Measurements from ENCODE around the gene USP24. TPM values are rescaled to one million over a fixed set of nuclear protein-coding genes. Genes with fewer than 3 reads are reported as not detected.

USP24 gene
- total and polyA plus RNA-seq, 10 of the 15 experiments (the other 5 are each of a cell fraction or from before 2014, with no cell fraction given): 4.6 to 36.5 (median 25.3) TPM

- Histone ChIP-seq H3K36me3 (ENCODE audit: control insufficient read depth in 2 of 2, insufficient read depth in 2 of 2, low read length in 1 of 2) (peaks cover 3 to 33% of the 10 kb centered on the region in 2 experiments), H3K4me1 (ENCODE audit: control insufficient read depth, insufficient read depth, low read length) (no peaks in the 10 kb centered on the region), H3K27ac (ENCODE audit: control insufficient read depth, insufficient read depth) (no peak overlapping the region), H3K9ac (ENCODE audit: control insufficient read depth, insufficient read depth, low read length) (no peak overlapping the region), H2AFZ (ENCODE audit: control insufficient read depth, low read depth, low read length) (no peak overlapping the region), H3K79me2 (ENCODE audit: control insufficient read depth, insufficient read depth, low read length) (no peaks in the 10 kb centered on the region), H3K4me2 (ENCODE audit: control insufficient read depth, insufficient read depth) (no peak overlapping the region), H3K9me3 (replicated peaks; ENCODE audit: control insufficient read depth, insufficient read depth, low read length) (no peaks in the 10 kb centered on the region), H3K4me3 (no peak overlapping the region), H4K20me1 (ENCODE audit: control insufficient read depth, insufficient read depth) (no peaks in the 10 kb centered on the region), H3K27me3 (replicated peaks in 1 of 2; ENCODE audit: control insufficient read depth in 2 of 2, insufficient read depth in 2 of 2, low read length in 1 of 2) (no peaks in the 10 kb centered on the region)
- CTCF ChIA-PET: interaction anchor here (0.6 kb wide), 1 partner anchor 58 kb away, joined by 3 read pairs; no protein-coding TSS in a partner anchor
- no peak for FAIRE-seq
- TF ChIP-seq CBX5 (IDR thresholded peaks at IDR 0.05; ENCODE audit: low read depth) (no peak), NR2C1 (IDR thresholded peaks at IDR 0.05) (no peak), GABPA (IDR thresholded peaks at IDR 0.05; ENCODE audit: low read depth) (no peak), KDM1A (IDR thresholded peaks at IDR 0.05; ENCODE audit: borderline replicate concordance) (no peak), ZSCAN29 (IDR thresholded peaks at IDR 0.05) (no peak), NFYB (IDR thresholded peaks at IDR 0.05; ENCODE audit: insufficient read depth, low read depth, low read length) (no peak), MEF2A (IDR thresholded peaks at IDR 0.05; ENCODE audit: insufficient read depth, low read depth, low read length) (no peak), JUNB (IDR thresholded peaks at IDR 0.05) (no peak), DPF2 (IDR thresholded peaks at IDR 0.05) (no peak), SPI1 (IDR thresholded peaks at IDR 0.05; ENCODE audit: borderline replicate concordance, insufficient read depth, low read depth, low read length) (no peak), IRF5 (IDR thresholded peaks at IDR 0.05; ENCODE audit: borderline replicate concordance) (no peak), CHD4 (IDR thresholded peaks at IDR 0.05) (no peak), IRF4 (IDR thresholded peaks at IDR 0.05; ENCODE audit: low read depth, low read length) (no peak), NR2F1 (conservative IDR thresholded peaks at IDR 0.05) (no peak), POU2F2 (IDR thresholded peaks at IDR 0.05; ENCODE audit: borderline replicate concordance, low read depth, low read length) (no peak), YBX1 (IDR thresholded peaks at IDR 0.05) (no peak), NRF1 (conservative IDR thresholded peaks at IDR 0.05; ENCODE audit: low read depth, low read length) (no peak)
- TF ChIP-seq, protein P1, sequence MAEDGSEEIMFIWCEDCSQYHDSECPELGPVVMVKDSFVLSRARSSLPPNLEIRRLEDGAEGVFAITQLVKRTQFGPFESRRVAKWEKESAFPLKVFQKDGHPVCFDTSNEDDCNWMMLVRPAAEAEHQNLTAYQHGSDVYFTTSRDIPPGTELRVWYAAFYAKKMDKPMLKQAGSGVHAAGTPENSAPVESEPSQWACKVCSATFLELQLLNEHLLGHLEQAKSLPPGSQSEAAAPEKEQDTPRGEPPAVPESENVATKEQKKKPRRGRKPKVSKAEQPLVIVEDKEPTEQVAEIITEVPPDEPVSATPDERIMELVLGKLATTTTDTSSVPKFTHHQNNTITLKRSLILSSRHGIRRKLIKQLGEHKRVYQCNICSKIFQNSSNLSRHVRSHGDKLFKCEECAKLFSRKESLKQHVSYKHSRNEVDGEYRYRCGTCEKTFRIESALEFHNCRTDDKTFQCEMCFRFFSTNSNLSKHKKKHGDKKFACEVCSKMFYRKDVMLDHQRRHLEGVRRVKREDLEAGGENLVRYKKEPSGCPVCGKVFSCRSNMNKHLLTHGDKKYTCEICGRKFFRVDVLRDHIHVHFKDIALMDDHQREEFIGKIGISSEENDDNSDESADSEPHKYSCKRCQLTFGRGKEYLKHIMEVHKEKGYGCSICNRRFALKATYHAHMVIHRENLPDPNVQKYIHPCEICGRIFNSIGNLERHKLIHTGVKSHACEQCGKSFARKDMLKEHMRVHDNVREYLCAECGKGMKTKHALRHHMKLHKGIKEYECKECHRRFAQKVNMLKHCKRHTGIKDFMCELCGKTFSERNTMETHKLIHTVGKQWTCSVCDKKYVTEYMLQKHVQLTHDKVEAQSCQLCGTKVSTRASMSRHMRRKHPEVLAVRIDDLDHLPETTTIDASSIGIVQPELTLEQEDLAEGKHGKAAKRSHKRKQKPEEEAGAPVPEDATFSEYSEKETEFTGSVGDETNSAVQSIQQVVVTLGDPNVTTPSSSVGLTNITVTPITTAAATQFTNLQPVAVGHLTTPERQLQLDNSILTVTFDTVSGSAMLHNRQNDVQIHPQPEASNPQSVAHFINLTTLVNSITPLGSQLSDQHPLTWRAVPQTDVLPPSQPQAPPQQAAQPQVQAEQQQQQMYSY (CRISPR knock-in tag; IDR thresholded peaks at IDR 0.05): no peak
- in situ Hi-C loops (cut with MboI): no loop called here
- intact Hi-C loops (cut with micrococcal nuclease; ENCODE audit: unreplicated experiment): no loop called here
- RAD21 ChIA-PET (ENCODE audit: unreplicated experiment): no interaction called here
- no peak for ATAC-seq
- BruUV-seq (replicated peaks): no TSS peak
- SMC1A ChIA-PET (ENCODE audit: uncharacterized antibody, unreplicated experiment): no interaction called here
- 95% methylated on average over 2 of the region's 2 CpGs for WGBS (ENCODE audit: insufficient coverage, insufficient replicate concordance, low lambda C conversion rate, missing lambda C conversion rate)
- POLR2A ChIA-PET: no interaction called here
- no peak for DNase-seq (ENCODE audit: low read depth, low spot score)
Observed at GRCh38 chr1:55089683-55090082, 125.5 kb downstream of the USP24 start.

Data from GM12878 (cell line).